Ovary (tissue), 9 donors: ENCODE data around the gene TARS3. TPM values are rescaled to one million over a fixed set of nuclear protein-coding genes. Genes with fewer than 3 reads are reported as not detected.

Experiments
- DNase-seq, 5 donors: peaks; one replicate each; pipeline ENCODE4 v3.0.0-alpha.2; 2019 to 2020
- H3K27ac ChIP-seq, 2 donors: fragments of 200-600 bp; one replicate each; pipeline versions ENCODE4 v1.5.1 to v1.8.0; 2019 to 2022
- H3K27me3 ChIP-seq: fragments of 200-600 bp; one replicate; pipeline ENCODE4 v1.8.0; 2022
- H3K36me3 ChIP-seq: fragments of 200-600 bp; sonication (generic); one replicate; pipeline ENCODE4 v1.5.1; 2019
- H3K4me1 ChIP-seq: one replicate; pipeline ENCODE4 v1.8.1; 2013; ENCODE audit warnings: mild to moderate bottlenecking, moderate library complexity; ENCODE audit not compliant: insufficient read depth
- H3K4me3 ChIP-seq: fragments of 200-600 bp; sonication (generic); one replicate; pipeline ENCODE4 v1.5.1; 2017
- H3K9me3 ChIP-seq, 2 donors: fragments of 200-600 bp in 1 of 2; sonication (generic) in 1 of 2; one replicate each; pipeline versions ENCODE4 v1.5.1 to v1.8.1; 2013 to 2019; ENCODE audit warnings: mild to moderate bottlenecking in 1 of 2, moderate library complexity in 1 of 2
- EP300 ChIP-seq: sonication (generic); formaldehyde crosslinking; IDR thresholded peaks from one replicate; pipeline ENCODE4 v1.6.1; 2017; ENCODE audit warnings: antibody characterized with exemption
- POLR2A ChIP-seq: fragments of 450-650 bp; IDR thresholded peaks from one replicate; pipeline ENCODE4 v1.6.1; 2017; ENCODE audit warnings: antibody characterized with exemption, mild to moderate bottlenecking, moderate library complexity
- WGBS, 3 donors: extraction: QIAGEN DNeasy Blood & Tissue Kit in 1 of 3; methylation state at CpG; one replicate each; pipeline versions ENCODE4 v1.1.5 to v1.1.7; 2013 to 2017; 5-methylcytosine and 5-hydroxymethylcytosine counted together
- intact Hi-C, 4 donors: fragments of 100-400 bp; cut with DNase I; formaldehyde crosslinking; loops; one replicate each; pipeline versions ENCODE4 v1.11.0 to v1.15.1; 2022 to 2023
- polyA plus RNA-seq, 2 donors: library from polyadenylated mRNA; stranded (reverse); fragments of 200-250 nt in 1 of 2; fragments of 350-450 nt in 1 of 2; fragmentation: Illumina TruSeq in 1 of 2; extraction: RNeasy Lipid Tissue Mini Kit (QIAGEN cat#74804) in 1 of 2; gene quantifications; one replicate each; pipeline ENCODE4 v1.2.3, GENCODE V29; 2013 to 2014
- total RNA-seq, 7 donors: library from RNA; depleted of rRNA in 2 of 7; stranded (reverse); fragments of >200 nt in 2 of 7; fragmentation: NEBNext Ultra II Directional in 3 of 7; extraction: Animal tissue kit (Norgen Biotek cat#: 25700) in 3 of 7; gene quantifications; one replicate each; pipeline versions ENCODE4 v1.1.0 to v1.2.4, GENCODE V29; 2016 to 2023
- TF ChIP-seq, protein P1 (sequence below), 3 donors: fragments of 450-650 bp in 2 of 3; fragments of 200-600 bp in 1 of 3; IDR thresholded peaks; one replicate each; pipeline versions ENCODE4 v1.5.1 to v1.8.0; 2016 to 2022; ENCODE audit warnings: antibody characterized with exemption in 3 of 3, mild to moderate bottlenecking in 1 of 3
- donor health status: DM: no; HTN: no; CAD: no; lungs with moderate emphysema.
- donor health status: DM: no; HTN: no; CAD: no.
- donor health status: Bipolar disorder and iron deficiency.
- donor health status: DM: yes; HTN: yes; CAD: no.
- donor health status: DM: no; HTN: no; CAD: no.
- donor health status: DM: yes; HTN: yes; CAD: no.

The TARS3 gene
- total and polyA plus RNA-seq, 9 donors = 10.1 to 23.5 (median 15.3) TPM

DNA sequence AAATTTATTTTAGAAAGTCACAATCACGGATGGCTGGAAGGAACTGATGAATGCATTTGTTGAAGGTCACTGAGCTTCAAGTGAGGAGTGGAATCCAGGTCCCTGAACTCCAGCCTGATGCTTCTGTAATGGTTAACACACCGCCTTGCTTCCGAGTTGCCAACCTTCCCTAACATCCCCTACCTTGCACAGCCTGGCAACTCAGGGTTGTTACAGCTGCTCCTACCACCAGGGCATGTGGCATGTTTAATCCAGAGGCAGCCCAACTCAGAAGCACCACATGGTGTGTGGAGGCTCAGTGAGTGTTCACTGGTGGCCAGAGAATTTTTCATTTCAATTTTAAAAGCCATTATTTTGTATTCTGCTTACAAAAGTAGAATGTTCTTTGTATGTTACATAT, 77.0 kb downstream of the TARS3 start:
- WGBS, 3 donors = 57 to 70% (median 59%) methylated on average over 3 of the region's 3 CpGs
- H3K36me3 ChIP-seq = no peaks in the 10 kb centered on the region
- no peak overlapping the region for H3K27ac ChIP-seq
- H3K27me3 ChIP-seq = no peaks in the 10 kb centered on the region
- TF ChIP-seq POLR2A (no peak), EP300 (no peak)
- TF ChIP-seq, protein P1, sequence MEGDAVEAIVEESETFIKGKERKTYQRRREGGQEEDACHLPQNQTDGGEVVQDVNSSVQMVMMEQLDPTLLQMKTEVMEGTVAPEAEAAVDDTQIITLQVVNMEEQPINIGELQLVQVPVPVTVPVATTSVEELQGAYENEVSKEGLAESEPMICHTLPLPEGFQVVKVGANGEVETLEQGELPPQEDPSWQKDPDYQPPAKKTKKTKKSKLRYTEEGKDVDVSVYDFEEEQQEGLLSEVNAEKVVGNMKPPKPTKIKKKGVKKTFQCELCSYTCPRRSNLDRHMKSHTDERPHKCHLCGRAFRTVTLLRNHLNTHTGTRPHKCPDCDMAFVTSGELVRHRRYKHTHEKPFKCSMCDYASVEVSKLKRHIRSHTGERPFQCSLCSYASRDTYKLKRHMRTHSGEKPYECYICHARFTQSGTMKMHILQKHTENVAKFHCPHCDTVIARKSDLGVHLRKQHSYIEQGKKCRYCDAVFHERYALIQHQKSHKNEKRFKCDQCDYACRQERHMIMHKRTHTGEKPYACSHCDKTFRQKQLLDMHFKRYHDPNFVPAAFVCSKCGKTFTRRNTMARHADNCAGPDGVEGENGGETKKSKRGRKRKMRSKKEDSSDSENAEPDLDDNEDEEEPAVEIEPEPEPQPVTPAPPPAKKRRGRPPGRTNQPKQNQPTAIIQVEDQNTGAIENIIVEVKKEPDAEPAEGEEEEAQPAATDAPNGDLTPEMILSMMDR (IDR thresholded peaks at IDR 0.05) = no peak
- peaks cover 3% of the 10 kb centered on the region for H3K4me1 ChIP-seq
- DNase-seq = no peak
- H3K9me3 ChIP-seq = no peaks in the 10 kb centered on the region
- intact Hi-C loops = no loop called here
- no peak overlapping the region for H3K4me3 ChIP-seq

DNA sequence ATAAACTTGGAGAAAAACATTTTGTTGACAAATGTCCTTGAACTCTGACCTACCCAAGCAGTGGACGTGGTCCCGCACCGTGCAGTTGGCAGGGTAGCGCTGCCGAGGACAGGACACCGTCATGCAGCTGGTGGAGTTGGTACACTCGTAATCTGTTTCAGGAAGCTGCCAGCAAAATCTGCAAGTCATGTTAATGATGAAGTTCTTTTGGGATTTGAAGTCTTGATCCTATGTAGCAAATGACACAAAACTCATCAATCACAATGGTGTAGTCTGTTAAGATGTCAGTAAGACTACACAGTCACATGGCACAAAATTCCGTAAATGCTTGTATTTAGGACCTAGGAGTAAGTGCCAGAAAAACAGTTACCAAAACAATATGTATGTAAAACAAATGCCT, 77.6 kb downstream of the TARS3 start:
- H3K27me3 ChIP-seq = no peaks in the 10 kb centered on the region
- TF ChIP-seq, protein P1 (IDR thresholded peaks at IDR 0.05) = no peak
- no peak for TF ChIP-seq POLR2A
- TF ChIP-seq EP300 = no peak
- no peaks in the 10 kb centered on the region for H3K9me3 ChIP-seq
- H3K4me1 ChIP-seq = peaks cover 3% of the 10 kb centered on the region
- H3K27ac ChIP-seq = no peak overlapping the region
- no peaks in the 10 kb centered on the region for H3K36me3 ChIP-seq
- peak in 1 of 5 donors; percentile 34 for DNase-seq
- intact Hi-C loops = no loop called here
- H3K4me3 ChIP-seq = no peak overlapping the region
- WGBS, 3 donors = 34 to 63% (median 49%) methylated on average over 8 of the region's 8 CpGs

DNA sequence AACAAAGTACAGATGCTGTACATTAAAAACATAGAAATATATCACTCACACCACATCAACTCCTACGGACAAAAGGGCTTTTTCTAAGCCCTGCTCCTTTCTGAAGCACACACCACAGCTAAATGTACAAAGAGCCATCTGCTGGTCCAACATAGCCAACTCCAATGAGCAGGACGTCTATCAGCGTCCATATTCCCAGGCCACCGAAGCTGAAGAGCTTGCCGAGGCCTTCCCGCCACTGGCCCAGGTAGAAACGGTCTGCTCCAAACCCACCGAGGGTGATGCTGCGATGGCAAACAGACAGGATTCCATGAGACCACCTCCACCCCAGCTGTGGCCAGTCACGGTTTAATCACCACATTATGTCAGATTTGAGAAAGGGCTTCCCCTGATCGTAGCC, 81.9 kb downstream of the TARS3 start:
- no peaks in the 10 kb centered on the region for H3K36me3 ChIP-seq
- intact Hi-C loops = loop anchor here in 2 of 4 donors (5.0 kb wide), 2 partner anchors 335 to 340 kb away; no protein-coding TSS in a partner anchor
- H3K4me1 ChIP-seq = peaks cover 3% of the 10 kb centered on the region
- no peak for DNase-seq
- no peaks in the 10 kb centered on the region for H3K9me3 ChIP-seq
- 23 to 33% (median 26%) methylated on average over 11 of the region's 11 CpGs for WGBS, 3 donors
- no peaks in the 10 kb centered on the region for H3K27me3 ChIP-seq
- TF ChIP-seq, protein P1 (IDR thresholded peaks at IDR 0.05) = no peak
- TF ChIP-seq POLR2A (no peak), EP300 (no peak)
- H3K27ac ChIP-seq = peak overlapping the region in 1 of 2 donors; percentile 9
- H3K4me3 ChIP-seq = no peak overlapping the region

DNA sequence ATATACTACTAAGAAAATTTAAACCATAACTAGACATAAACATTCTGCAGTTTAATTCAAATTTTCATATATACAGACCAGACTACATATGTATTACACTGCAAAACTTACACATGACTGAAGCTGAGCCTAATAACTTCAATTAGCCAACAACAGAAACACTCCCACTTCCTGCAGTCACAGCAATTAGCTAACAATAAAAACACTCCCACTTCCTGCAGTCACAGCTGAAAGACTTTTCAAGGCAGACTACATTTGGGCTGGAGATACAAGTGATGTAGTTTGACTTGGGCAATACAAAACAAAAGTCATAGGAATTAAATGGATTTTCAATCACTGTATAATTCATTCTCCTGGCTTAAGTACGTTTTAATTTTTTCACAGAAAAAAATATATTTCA, 82.4 kb downstream of the TARS3 start:
- Histone ChIP-seq H3K9me3 (no peaks in the 10 kb centered on the region), H3K36me3 (no peaks in the 10 kb centered on the region), H3K4me1 (peaks cover 3% of the 10 kb centered on the region), H3K27ac (no peak overlapping the region), H3K27me3 (no peaks in the 10 kb centered on the region), H3K4me3 (no peak overlapping the region)
- intact Hi-C loops = loop anchor here (2.0 to 5.0 kb wide), 4 partner anchors 335 to 347 kb away; partner anchors contain the start of gene SNRPA1 (in 1 of the 4)
- TF ChIP-seq POLR2A = no peak
- TF ChIP-seq EP300 = no peak
- TF ChIP-seq, protein P1 (IDR thresholded peaks at IDR 0.05) = no peak
- 20 to 31% (median 24%) methylated on average over 1 of the region's 1 CpG for WGBS, 3 donors
- no peak for DNase-seq
